GM20000 (cell line): ENCODE data around the gene CXCR5.

ENCODE experiments used
- DNase-seq: peaks from one replicate; pipeline ENCODE4 v3.0.0; 2012; ENCODE audit warnings: low spot score
- TF ChIP-seq, protein P1 (sequence below): IDR thresholded peaks from 2 replicates; pipeline ENCODE4 v1.5.1; 2012; ENCODE audit warnings: mild to moderate bottlenecking, control low read depth; ENCODE audit errors: extremely low read depth, missing control alignments

Gene CXCR5

DNA sequence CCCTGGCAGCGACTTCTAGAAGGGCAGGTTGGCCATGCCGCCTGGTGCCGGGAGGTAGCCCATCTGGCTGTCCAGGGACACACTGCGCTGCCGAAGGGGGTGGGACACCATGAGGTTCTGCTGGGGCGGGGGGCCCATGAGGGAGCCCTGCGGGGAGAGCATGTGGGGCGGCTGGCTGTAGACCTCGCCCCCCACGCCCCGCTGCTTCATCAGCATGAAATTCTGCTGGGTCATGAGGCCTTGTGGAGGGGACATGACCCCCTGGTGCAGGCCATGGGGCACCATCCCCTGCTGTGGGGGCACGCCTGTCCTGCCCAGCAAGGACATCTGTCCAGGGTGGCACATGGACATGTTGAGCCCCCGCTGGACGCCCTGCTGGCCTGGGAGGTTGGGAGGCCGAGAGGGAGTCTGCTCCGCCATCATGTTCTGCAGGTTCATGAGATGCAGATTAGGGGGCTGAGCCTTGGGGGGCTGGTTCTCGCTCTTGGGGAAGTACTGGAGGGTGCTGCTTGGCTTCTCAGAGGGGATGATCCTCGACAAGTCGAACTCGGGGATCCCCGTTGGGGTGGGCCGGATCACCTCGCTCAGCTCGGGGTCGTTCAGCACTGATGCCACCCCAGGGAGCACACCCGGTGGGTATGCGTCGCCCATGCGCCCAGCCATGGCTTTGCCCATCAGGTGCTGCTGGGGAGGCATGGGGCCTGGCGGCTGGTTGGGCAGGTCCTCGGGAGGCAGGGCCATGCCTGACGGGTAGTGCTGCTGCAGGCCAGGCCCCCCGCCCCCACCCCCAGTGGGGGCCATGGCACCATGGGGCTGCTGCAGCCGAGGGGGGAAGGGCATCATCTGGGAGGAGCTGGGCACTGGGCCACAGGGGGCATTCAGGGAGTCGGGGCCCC lies 15.0 kb downstream of the CXCR5 start:
- TF ChIP-seq, protein P1, sequence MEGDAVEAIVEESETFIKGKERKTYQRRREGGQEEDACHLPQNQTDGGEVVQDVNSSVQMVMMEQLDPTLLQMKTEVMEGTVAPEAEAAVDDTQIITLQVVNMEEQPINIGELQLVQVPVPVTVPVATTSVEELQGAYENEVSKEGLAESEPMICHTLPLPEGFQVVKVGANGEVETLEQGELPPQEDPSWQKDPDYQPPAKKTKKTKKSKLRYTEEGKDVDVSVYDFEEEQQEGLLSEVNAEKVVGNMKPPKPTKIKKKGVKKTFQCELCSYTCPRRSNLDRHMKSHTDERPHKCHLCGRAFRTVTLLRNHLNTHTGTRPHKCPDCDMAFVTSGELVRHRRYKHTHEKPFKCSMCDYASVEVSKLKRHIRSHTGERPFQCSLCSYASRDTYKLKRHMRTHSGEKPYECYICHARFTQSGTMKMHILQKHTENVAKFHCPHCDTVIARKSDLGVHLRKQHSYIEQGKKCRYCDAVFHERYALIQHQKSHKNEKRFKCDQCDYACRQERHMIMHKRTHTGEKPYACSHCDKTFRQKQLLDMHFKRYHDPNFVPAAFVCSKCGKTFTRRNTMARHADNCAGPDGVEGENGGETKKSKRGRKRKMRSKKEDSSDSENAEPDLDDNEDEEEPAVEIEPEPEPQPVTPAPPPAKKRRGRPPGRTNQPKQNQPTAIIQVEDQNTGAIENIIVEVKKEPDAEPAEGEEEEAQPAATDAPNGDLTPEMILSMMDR = no peak
- DNase-seq = no peak

DNA sequence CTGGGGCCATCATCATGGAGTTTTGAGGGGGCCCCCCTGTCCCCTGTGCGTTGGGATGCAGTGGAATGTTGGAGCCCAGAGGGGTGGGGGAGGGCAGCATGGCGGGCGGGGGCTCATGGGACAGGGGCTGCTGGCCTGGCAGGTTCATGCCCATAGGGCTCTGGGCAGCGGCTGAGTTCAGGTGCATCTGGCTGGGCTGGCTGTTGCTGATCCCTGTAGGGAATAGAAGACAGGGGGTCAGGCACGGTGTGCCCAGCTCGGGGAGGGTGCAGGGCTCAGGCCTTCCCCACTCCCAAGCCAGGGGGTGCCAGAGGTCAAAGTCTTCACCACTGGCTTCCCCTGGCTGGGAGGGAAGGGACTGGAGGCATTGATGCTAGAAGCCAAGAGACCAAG lies 15.6 kb downstream of the CXCR5 start:
- TF ChIP-seq, protein P1 = no peak
- no peak for DNase-seq

DNA sequence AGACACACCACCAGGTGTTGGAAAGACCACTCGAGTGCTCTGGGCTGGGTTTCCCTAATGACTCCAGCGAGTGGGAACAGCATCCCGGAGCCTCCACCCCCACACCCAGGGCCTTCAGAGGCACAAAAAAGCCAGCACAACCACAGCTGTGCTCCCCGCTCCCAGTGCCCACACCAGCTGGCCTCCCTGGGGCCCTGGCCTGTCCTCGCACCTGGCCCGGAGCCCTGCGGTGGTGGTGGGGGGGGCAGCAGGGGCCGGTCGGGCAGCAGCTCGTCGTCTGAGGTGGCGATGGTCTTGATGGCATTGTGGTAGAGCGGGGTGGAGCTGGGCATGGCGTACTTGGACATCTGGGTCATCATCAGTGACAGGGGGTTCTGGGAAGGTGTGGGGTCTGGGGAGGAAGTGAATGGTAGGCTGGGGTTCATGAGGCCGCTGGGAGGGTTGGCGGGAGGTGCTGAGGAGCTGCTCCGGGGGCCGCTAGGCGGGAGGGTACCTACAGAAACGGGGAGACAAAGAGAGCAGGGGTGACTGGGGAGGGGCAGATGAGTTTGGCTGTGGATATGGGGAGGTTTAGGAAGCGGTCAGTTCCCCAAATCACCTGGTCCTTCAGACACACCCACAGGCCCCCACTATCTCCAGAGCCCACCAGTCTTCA lies 16.1 kb downstream of the CXCR5 start:
- TF ChIP-seq, protein P1 = no peak
- DNase-seq = no peak

DNA sequence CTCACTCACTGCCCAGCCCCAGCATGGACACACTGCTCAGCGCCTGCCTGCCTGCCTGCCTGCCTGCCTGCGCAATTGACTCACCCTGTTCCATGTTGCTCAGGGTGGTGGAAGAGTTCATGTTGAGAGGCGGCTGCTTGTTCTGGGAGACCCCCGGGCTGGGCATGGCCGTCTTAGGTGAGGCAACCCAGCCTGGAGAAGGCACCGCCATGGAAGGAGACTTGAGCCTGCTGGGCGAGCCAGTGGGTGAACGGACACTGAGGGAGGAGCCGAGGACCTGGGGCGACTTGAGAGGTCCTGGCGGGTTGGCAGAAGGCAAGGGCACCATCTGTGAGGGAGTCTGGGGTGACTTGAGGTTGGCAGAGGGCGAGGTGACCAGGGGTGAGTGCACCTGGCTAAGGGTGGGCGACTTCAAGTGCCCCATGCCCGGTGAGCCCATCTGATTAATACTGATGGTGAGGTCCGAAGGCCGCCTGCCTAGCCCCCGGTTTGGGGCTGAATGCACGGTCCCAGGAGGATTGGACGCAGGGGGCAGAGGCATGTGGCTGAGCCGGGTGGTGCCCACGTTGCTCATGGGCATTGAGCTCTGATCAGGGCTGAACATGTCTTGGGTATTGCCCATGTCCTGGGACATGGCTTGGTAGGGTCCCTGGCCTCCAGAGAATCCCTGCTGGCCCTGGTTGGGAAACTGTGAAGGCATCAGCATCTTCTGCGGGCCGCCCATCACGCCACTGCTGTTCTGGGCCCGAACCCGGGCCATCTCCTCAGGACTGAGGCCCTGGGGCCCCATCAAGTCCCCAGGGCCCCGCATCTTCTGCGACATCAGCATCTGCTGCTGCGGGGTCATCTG lies 17.1 kb downstream of the CXCR5 start:
- TF ChIP-seq, protein P1 = no peak
- DNase-seq = no peak

DNA sequence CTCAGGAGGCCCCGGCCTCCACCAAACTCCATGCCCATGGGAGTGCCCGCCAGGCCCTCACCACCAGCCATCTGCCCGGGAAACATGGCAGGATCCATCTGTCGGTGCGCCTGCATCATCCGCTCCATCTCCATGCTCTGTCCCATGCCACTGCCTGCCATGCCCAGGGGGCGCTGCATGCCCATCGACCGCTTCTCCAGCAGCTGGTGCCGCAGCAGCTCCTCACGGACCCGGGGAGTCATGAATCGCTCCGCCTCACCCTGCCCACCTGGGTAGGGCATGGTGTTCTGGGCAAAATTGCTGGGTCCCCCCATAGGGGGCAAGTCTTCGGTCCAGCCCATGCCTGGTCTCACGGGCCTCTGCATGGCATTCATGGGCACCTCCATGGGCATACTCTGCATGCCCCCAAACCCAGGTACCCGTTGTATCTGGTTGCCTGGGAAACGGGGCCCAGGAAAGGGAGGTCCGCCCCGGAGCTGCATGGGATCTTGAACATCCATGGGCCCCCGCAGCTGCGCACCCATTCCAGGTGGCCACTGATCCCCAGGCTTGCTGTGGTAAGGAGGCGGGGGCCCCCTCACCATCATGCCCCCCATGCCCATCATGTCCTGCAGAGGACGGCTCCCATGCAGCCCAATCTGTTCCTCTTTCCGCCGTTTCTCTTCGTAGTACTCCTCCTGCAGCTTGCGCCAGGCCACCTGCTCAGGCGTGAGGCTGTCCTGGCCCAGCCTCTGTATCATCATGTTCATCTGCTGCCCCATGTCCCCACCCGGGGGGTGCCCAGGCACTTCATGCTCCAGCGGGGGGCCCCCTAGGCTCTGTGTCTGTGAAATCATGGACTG lies 18.0 kb downstream of the CXCR5 start:
- no peak for DNase-seq
- TF ChIP-seq, protein P1 = no peak

DNA sequence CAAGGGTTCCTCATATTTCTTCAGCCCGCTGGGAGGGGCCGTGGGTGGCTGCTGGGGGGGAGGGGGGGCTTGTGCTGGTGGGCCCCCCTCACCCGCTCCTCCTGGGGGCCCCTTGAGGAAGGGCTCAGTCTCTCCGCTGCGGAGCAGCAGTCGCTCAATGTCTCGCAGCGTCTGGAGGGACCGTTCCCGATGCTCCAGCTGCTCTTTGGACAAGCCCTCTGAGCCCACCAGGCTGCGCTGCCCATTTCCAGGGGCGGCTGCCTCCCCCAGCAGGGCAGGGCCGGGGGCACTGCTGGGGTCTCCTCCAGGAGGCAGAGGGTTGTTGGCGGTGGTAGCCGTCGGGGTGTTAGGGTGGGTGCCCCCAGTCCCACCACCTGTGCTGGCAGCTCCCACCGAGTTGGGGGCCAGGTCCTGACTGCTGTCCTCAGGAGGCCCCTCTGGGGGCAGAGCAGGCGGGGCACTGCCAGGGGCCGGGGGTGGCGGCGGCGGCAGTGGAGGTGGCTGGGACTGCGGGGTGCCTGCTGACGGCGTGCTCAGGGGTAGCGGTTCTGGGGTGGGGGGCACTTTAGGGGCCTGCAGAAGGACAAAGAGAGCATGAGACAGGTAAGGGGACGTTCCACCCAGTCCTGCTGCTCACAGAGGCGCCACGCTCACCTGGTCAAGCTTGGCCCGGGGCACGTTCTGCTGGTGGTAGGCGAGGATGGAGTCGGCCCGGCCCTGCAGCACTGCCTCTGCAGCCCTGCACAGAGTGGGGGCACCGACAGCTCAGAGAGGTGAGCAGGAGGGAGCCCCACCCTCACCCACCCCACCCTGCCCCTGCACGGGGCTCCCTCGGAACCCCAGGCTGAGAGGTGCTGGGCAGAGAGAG lies 18.9 kb downstream of the CXCR5 start:
- no peak for DNase-seq
- TF ChIP-seq, protein P1 = no peak
